Upper lobe of left lung (tissue), 4 donors: ENCODE data around the gene ERVV-1.

Source experiments
- CTCF ChIP-seq, 6 experiments: fragments of 450-650 bp in 4 of 6; fragments of 200-600 bp in 2 of 6; sonication (generic) in 2 of 6; IDR thresholded peaks; one replicate each; pipeline ENCODE4 v1.5.1; 2016 to 2019; ENCODE audit warnings: antibody characterized with exemption in 6 of 6
- EP300 ChIP-seq, 4 donors: sonication (generic); formaldehyde crosslinking; IDR thresholded peaks; one replicate each; pipeline ENCODE4 v1.5.1; 2017; ENCODE audit warnings: antibody characterized with exemption in 4 of 4, control low read depth in 2 of 4
- POLR2A ChIP-seq, 4 donors: fragments of 450-650 bp; IDR thresholded peaks; one replicate each; pipeline ENCODE4 v1.5.1; 2016 to 2017; ENCODE audit warnings: antibody characterized with exemption in 4 of 4, mild to moderate bottlenecking in 2 of 4

- TF ChIP-seq POLR2A (IDR thresholded peaks at IDR 0.05), result no peak
- no peak for TF ChIP-seq CTCF (IDR thresholded peaks at IDR 0.05)
- no peak for TF ChIP-seq EP300 (IDR thresholded peaks at IDR 0.05)
Observed at GRCh38 chr19:53037101-53038097, 23.7 kb downstream of the ERVV-1 start.
